Gastrocnemius medialis (tissue), 4 donors: ENCODE data around the gene SGIP1. TPM values are rescaled to one million over a fixed set of nuclear protein-coding genes. Genes with fewer than 3 reads are reported as not detected.

Experiments
- ATAC-seq, 2 donors: fragments of 150-250 bp; one replicate each; pipeline ENCODE4 v1.9.1; 2016
- DNase-seq, 2 donors: peaks; one replicate each; pipeline ENCODE4 v3.0.0-alpha.2; 2019
- H3K27ac ChIP-seq, 4 donors: fragments of 200-600 bp; sonication (generic); 1 replicate in 1 of 4; 2 replicates in 3 of 4; pipeline ENCODE4 v1.5.1; 2016 to 2018; ENCODE audit warnings: mild to moderate bottlenecking in 2 of 4, moderate library complexity in 1 of 4
- H3K27me3 ChIP-seq, 3 donors: fragments of 200-600 bp; sonication (generic) in 2 of 3; 1 replicate in 1 of 3; 2 replicates in 2 of 3; pipeline versions ENCODE4 v1.5.1 to v1.6.0; 2016 to 2019; ENCODE audit warnings: mild to moderate bottlenecking in 1 of 3, moderate library complexity in 1 of 3
- H3K36me3 ChIP-seq, 2 donors: fragments of 200-600 bp; sonication (generic) in 1 of 2; one replicate each; pipeline ENCODE4 v1.5.1; 2017 to 2018
- H3K4me1 ChIP-seq, 2 donors: fragments of 200-600 bp; sonication (generic) in 1 of 2; one replicate each; pipeline ENCODE4 v1.5.1; 2016 to 2017; ENCODE audit warnings: mild to moderate bottlenecking in 2 of 2
- H3K4me3 ChIP-seq, 4 donors: fragments of 200-600 bp; sonication (generic) in 3 of 4; 1 replicate in 1 of 4; 2 replicates in 3 of 4; pipeline ENCODE4 v1.5.1; 2016 to 2019; ENCODE audit warnings: mild to moderate bottlenecking in 2 of 4
- H3K9me3 ChIP-seq, 3 donors: fragments of 200-600 bp; sonication (generic) in 2 of 3; 1 replicate in 1 of 3; 2 replicates in 2 of 3; pipeline ENCODE4 v1.5.1; 2016 to 2019
- CTCF ChIP-seq, 5 experiments: fragments of 450-650 bp in 3 of 5; fragments of 200-600 bp in 2 of 5; sonication (generic) in 2 of 5; IDR thresholded peaks in 4 of 5; conservative IDR thresholded peaks in 1 of 5; 1 replicate in 4 of 5; 2 replicates in 1 of 5; pipeline ENCODE4 v1.5.1; 2016 to 2019; ENCODE audit warnings: antibody characterized with exemption in 5 of 5, mild to moderate bottlenecking in 3 of 5, moderate library complexity in 3 of 5
- POLR2A ChIP-seq, 2 donors: fragments of 450-650 bp; IDR thresholded peaks; one replicate each; pipeline ENCODE4 v1.6.1; 2017; ENCODE audit warnings: antibody characterized with exemption in 2 of 2, mild to moderate bottlenecking in 2 of 2, moderate library complexity in 2 of 2
- in situ Hi-C, 4 donors: fragments of 200-750 bp; cut with MboI; loops; one replicate each; pipeline versions ENCODE4 v1.15.0 to v1.8.0; 2017; ENCODE audit warnings: low sequenced_read_pairs in 4 of 4
- intact Hi-C: fragments of 100-400 bp; cut with DNase I; formaldehyde crosslinking; loops from one replicate; pipeline ENCODE4 v1.15.1; 2023; ENCODE audit warnings: low total_unique reads
- total RNA-seq, 4 donors: library from RNA; depleted of rRNA; stranded (reverse); fragments of >200 nt; gene quantifications; one replicate each; pipeline versions ENCODE4 v1.1.0 to v1.2.3, GENCODE V29; 2016

The SGIP1 gene
- total RNA-seq, 4 donors from 2014 or later: 2.5 to 7.1 (median 2.9) TPM

- no peaks in the 10 kb centered on the region for H3K27me3 ChIP-seq
- intact Hi-C loops (no loop called here), in situ Hi-C loops (loop anchor here (10.0 to 25.0 kb wide), 4 partner anchors 220 to 745 kb away; no protein-coding TSS in a partner anchor)
- DNase-seq (no peak), ATAC-seq (no peak)
- H3K36me3 ChIP-seq: no peaks in the 10 kb centered on the region
- H3K4me1 ChIP-seq: no peaks in the 10 kb centered on the region
- H3K27ac ChIP-seq: no peak overlapping the region
- TF ChIP-seq CTCF (IDR thresholded peaks at IDR 0.05 in 4 of 5, conservative IDR thresholded peaks at IDR 0.05 in 1 of 5) (no peak), POLR2A (IDR thresholded peaks at IDR 0.05) (no peak)
- no peak overlapping the region for H3K4me3 ChIP-seq
- no peaks in the 10 kb centered on the region for H3K9me3 ChIP-seq
Measured at GRCh38 chr1:66767626-66768025, 233.7 kb downstream of the SGIP1 start.

- in situ Hi-C loops (loop anchor here (10.0 to 25.0 kb wide), 4 partner anchors 218 to 743 kb away; no protein-coding TSS in a partner anchor), intact Hi-C loops (no loop called here)
- H3K4me3 ChIP-seq: no peak overlapping the region
- DNase-seq: no peak
- no peaks in the 10 kb centered on the region for H3K9me3 ChIP-seq
- H3K36me3 ChIP-seq: no peaks in the 10 kb centered on the region
- H3K4me1 ChIP-seq: no peaks in the 10 kb centered on the region
- TF ChIP-seq POLR2A (IDR thresholded peaks at IDR 0.05) (no peak), CTCF (IDR thresholded peaks at IDR 0.05 in 4 of 5, conservative IDR thresholded peaks at IDR 0.05 in 1 of 5) (no peak)
- H3K27me3 ChIP-seq: no peaks in the 10 kb centered on the region
- no peak for ATAC-seq
- no peak overlapping the region for H3K27ac ChIP-seq
Measured at GRCh38 chr1:66768965-66769364, 235.0 kb downstream of the SGIP1 start.

GRCh38 chr1:66769512-66770229 lies 235.7 kb downstream of the SGIP1 start:
- Histone ChIP-seq H3K9me3 (no peaks in the 10 kb centered on the region), H3K36me3 (no peaks in the 10 kb centered on the region), H3K4me1 (no peaks in the 10 kb centered on the region), H3K27me3 (no peaks in the 10 kb centered on the region), H3K4me3 (no peak overlapping the region), H3K27ac (no peak overlapping the region)
- intact Hi-C loops (loop anchor here (10.0 kb wide), 1 partner anchor 725 kb away; no protein-coding TSS in a partner anchor), in situ Hi-C loops (loop anchor here (10.0 to 25.0 kb wide), 4 partner anchors 218 to 743 kb away; no protein-coding TSS in a partner anchor)
- ATAC-seq (no peak), DNase-seq (no peak)
- TF ChIP-seq CTCF (IDR thresholded peaks at IDR 0.05 in 4 of 5, conservative IDR thresholded peaks at IDR 0.05 in 1 of 5) (no peak), POLR2A (IDR thresholded peaks at IDR 0.05) (no peak)

GRCh38 chr1:66770240-66770639 lies 236.3 kb downstream of the SGIP1 start:
- H3K36me3 ChIP-seq: no peaks in the 10 kb centered on the region
- in situ Hi-C loops (loop anchor here (10.0 to 25.0 kb wide), 4 partner anchors 217 to 742 kb away; no protein-coding TSS in a partner anchor), intact Hi-C loops (loop anchor here (10.0 kb wide), 1 partner anchor 725 kb away; no protein-coding TSS in a partner anchor)
- TF ChIP-seq CTCF (IDR thresholded peaks at IDR 0.05 in 4 of 5, conservative IDR thresholded peaks at IDR 0.05 in 1 of 5) (no peak), POLR2A (IDR thresholded peaks at IDR 0.05) (no peak)
- H3K9me3 ChIP-seq: no peaks in the 10 kb centered on the region
- H3K27me3 ChIP-seq: no peaks in the 10 kb centered on the region
- H3K4me1 ChIP-seq: no peaks in the 10 kb centered on the region
- H3K4me3 ChIP-seq: no peak overlapping the region
- ATAC-seq (no peak), DNase-seq (no peak)
- H3K27ac ChIP-seq: no peak overlapping the region
